ENCODE measurements around the gene EEF1B2.
A peak's percentile ranks its signal among the peaks of the same experiment; 100 is the strongest.
"Not testable (repeated sequence)": the region's sequence is repeated elsewhere in the genome, so short reads cannot be mapped to it uniquely, and the experiment has no call there.

The EEF1B2 gene

GRCh38 chr2:206159346-206160124 lies at the start of gene EEF1B2, which contains the start of gene NDUFS1:
Gene EEF1B2 (plus strand): TSS chr2:206159895. CDS start chr2:206159980, 85 bp downstream.
Gene NDUFS1 (minus strand): TSS chr2:206159444. CDS start chr2:206153678, 5,766 bp downstream.
- peak; percentile 96 for DNase-seq (ENCODE audit: low read depth in 3 of 3)

- DNase-seq (ENCODE audit: low read depth in 3 of 3): no peak
Observed at GRCh38 chr2:206112108-206112507, 47.6 kb upstream of the EEF1B2 start.

GRCh38 chr2:206112846-206113547 lies 46.7 kb upstream of the EEF1B2 start:
- DNase-seq (ENCODE audit: low read depth in 3 of 3): no peak

GRCh38 chr2:206115026-206115578 lies 44.6 kb upstream of the EEF1B2 start:
- no peak for DNase-seq (ENCODE audit: low read depth in 3 of 3)

GRCh38 chr2:206116278-206116677 lies 43.4 kb upstream of the EEF1B2 start:
- DNase-seq (ENCODE audit: low read depth in 3 of 3): no peak

GRCh38 chr2:206122569-206122968 lies 37.1 kb upstream of the EEF1B2 start:
- not testable (repeated sequence) for DNase-seq (ENCODE audit: low read depth in 3 of 3)

GRCh38 chr2:206125901-206126300 lies 33.8 kb upstream of the EEF1B2 start:
- no peak for DNase-seq (ENCODE audit: low read depth in 3 of 3)

- no peak for DNase-seq (ENCODE audit: low read depth in 3 of 3)
Observed at GRCh38 chr2:206127656-206128055, 32.0 kb upstream of the EEF1B2 start.

GRCh38 chr2:206143451-206143850 lies 16.2 kb upstream of the EEF1B2 start:
- DNase-seq (ENCODE audit: low read depth in 3 of 3): no peak

- no peak for DNase-seq (ENCODE audit: low read depth in 3 of 3)
Observed at GRCh38 chr2:206144383-206144782, 15.3 kb upstream of the EEF1B2 start.

GRCh38 chr2:206145665-206146064 lies 14.0 kb upstream of the EEF1B2 start:
- no peak for DNase-seq (ENCODE audit: low read depth in 3 of 3)

- no peak for DNase-seq (ENCODE audit: low read depth in 3 of 3)
Observed at GRCh38 chr2:206149330-206149729, 10.4 kb upstream of the EEF1B2 start.

- DNase-seq (ENCODE audit: low read depth in 3 of 3): no peak
Observed at GRCh38 chr2:206150168-206150567, 9.5 kb upstream of the EEF1B2 start.

- no peak for DNase-seq (ENCODE audit: low read depth in 3 of 3)
Observed at GRCh38 chr2:206150631-206151030, 9.1 kb upstream of the EEF1B2 start.

GRCh38 chr2:206154197-206154596 lies 5.5 kb upstream of the EEF1B2 start:
- DNase-seq (ENCODE audit: low read depth in 3 of 3): no peak

GRCh38 chr2:206157014-206157413 lies 2.7 kb upstream of the EEF1B2 start:
- not testable (repeated sequence) for DNase-seq (ENCODE audit: low read depth in 3 of 3)

- no peak for DNase-seq (ENCODE audit: low read depth in 3 of 3)
Observed at GRCh38 chr2:206158563-206159345, 941 bp upstream of the EEF1B2 start.

GRCh38 chr2:206160125-206160806 lies 571 bp downstream of the EEF1B2 start:
- no peak for DNase-seq (ENCODE audit: low read depth in 3 of 3)

- DNase-seq (ENCODE audit: low read depth in 3 of 3): no peak
Observed at GRCh38 chr2:206160807-206161179, 1.1 kb downstream of the EEF1B2 start.

GRCh38 chr2:206162401-206162800 lies 2.7 kb downstream of the EEF1B2 start:
- not testable (repeated sequence) for DNase-seq (ENCODE audit: low read depth in 3 of 3)

GRCh38 chr2:206163251-206163880 lies 3.7 kb downstream of the EEF1B2 start:
- no peak for DNase-seq (ENCODE audit: low read depth in 3 of 3)
